Skeletal muscle satellite cell (primary cell): ENCODE measurements around the gene CIAO2A. TPM values are rescaled to one million over a fixed set of nuclear protein-coding genes. Genes with fewer than 3 reads are reported as not detected.

Source experiments
- H3K27me3 ChIP-seq: 2 replicates; pipeline ENCODE4 v1.7.0; 2013; ENCODE audit warnings: low read length; ENCODE audit not compliant: control insufficient read depth, insufficient read depth
- H3K36me3 ChIP-seq: 2 replicates; pipeline ENCODE4 v1.7.0; 2013; ENCODE audit warnings: mild to moderate bottlenecking, control low read depth, low read length; ENCODE audit not compliant: insufficient read depth
- H3K4me1 ChIP-seq: 2 replicates; pipeline ENCODE4 v1.7.0; 2013; ENCODE audit warnings: low read length; ENCODE audit not compliant: control insufficient read depth, insufficient read depth
- H3K4me2 ChIP-seq: 2 replicates; pipeline ENCODE4 v1.7.0; 2013; ENCODE audit warnings: mild to moderate bottlenecking, low read length
- H3K4me3 ChIP-seq: 2 replicates; pipeline ENCODE4 v1.7.0; 2013; ENCODE audit warnings: low read length
- H3K9ac ChIP-seq: 2 replicates; pipeline ENCODE4 v1.7.0; 2013; ENCODE audit warnings: mild to moderate bottlenecking, low read depth, low read length, moderate library complexity
- H3K9me3 ChIP-seq: replicated peaks from 2 replicates; pipeline ENCODE4 v1.7.0; 2013; ENCODE audit warnings: mild to moderate bottlenecking, control low read depth, low read length
- small RNA-seq: library from RNA; depleted of rRNA; stranded (forward); fragments of <200 nt; gene quantifications from one replicate; pipeline ENCODE3, GENCODE V24; 2012

Gene CIAO2A

DNA sequence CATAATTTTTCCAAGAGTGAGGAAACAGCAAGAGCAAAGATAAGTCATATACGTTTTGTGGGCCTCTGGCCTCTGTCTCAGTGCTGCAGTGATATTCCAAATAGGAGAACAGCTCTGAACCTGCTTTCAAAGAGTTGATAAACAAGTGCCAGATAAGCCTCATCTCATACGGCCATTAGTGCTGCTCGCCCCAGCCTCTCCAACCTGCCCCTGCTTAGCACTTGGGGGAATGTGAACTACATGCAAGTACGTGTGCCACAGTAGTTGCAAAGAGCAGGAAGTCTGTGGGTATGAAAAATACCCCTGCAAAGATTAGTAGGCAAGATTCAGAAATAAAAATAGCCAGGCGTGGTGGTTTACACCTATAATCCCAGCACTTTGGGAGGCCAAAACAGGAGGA is 61.3 kb downstream of the CIAO2A start:
- H3K4me1 ChIP-seq = peaks cover 7% of the 10 kb centered on the region
- no peak overlapping the region for H3K4me2 ChIP-seq
- no peaks in the 10 kb centered on the region for H3K27me3 ChIP-seq
- H3K4me3 ChIP-seq = no peak overlapping the region
- no peaks in the 10 kb centered on the region for H3K36me3 ChIP-seq
- H3K9ac ChIP-seq = no peak overlapping the region
- no peaks in the 10 kb centered on the region for H3K9me3 ChIP-seq

DNA sequence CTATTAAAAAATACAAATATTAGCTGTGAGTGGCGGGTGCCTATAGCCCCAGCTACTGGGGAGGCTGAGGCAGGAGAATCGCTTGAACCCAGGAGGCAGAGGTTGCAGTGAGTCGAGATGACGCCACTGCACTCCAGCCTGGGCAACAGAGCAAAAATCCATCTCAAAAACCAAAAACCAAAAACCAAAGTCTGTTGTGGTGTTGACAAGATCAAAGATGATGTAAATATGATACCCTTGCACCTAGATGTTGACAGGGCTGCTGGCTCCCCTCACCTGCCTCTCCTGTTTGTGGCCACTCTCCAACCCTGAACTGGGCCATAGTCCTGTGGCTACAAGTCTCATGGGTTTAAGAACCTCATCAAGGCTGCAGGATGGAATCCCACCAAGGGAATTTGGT is 63.5 kb downstream of the CIAO2A start:
- Histone ChIP-seq H3K36me3 (no peaks in the 10 kb centered on the region), H3K27me3 (no peaks in the 10 kb centered on the region), H3K9ac (no peak overlapping the region), H3K4me3 (no peak overlapping the region), H3K4me1 (peaks cover 10% of the 10 kb centered on the region), H3K4me2 (no peak overlapping the region), H3K9me3 (no peaks in the 10 kb centered on the region)

DNA sequence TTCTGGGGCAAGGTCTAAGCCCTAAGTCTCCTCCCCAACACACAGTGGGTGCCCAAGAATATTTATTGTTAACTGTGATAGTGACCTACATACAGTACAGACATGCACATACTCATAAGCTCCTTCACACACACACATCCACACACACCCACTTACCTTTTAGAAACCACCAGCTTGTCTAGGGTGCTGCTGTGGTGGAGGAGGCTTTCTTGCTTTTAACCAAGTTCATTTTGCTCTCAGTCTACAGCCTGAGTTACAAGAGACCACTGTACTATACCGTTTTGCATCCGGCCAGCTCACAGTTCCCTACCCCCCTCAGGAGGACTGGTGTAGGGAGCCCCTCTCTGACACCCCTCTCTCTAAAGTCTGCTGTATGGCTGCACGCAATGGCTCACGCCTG is 64.0 kb downstream of the CIAO2A start:
- Histone ChIP-seq H3K36me3 (no peaks in the 10 kb centered on the region), H3K9me3 (no peaks in the 10 kb centered on the region), H3K9ac (no peak overlapping the region), H3K4me1 (peaks cover 12% of the 10 kb centered on the region), H3K27me3 (no peaks in the 10 kb centered on the region), H3K4me2 (no peak overlapping the region), H3K4me3 (no peak overlapping the region)

DNA sequence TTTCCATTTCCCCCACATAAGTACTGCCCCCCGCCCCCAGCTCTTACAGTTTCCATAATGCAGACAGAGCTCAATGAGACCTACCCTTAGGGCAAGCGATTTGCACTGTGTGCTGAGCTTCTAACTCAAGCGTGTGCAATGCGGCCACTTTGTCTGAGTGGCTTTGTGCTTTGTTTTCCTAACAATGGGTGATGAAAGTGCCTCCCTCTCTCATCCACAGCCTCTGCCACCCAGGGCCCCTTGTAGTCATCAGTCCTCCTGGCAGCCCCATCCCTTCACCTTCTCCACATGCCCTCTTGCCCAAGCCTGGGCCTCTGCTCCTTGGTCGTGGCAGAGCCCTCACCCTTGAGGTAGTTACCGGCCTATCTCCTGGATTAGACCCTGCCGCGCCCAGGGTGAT is 64.5 kb downstream of the CIAO2A start:
- Histone ChIP-seq H3K27me3 (no peaks in the 10 kb centered on the region), H3K9me3 (no peaks in the 10 kb centered on the region), H3K36me3 (no peaks in the 10 kb centered on the region)

DNA sequence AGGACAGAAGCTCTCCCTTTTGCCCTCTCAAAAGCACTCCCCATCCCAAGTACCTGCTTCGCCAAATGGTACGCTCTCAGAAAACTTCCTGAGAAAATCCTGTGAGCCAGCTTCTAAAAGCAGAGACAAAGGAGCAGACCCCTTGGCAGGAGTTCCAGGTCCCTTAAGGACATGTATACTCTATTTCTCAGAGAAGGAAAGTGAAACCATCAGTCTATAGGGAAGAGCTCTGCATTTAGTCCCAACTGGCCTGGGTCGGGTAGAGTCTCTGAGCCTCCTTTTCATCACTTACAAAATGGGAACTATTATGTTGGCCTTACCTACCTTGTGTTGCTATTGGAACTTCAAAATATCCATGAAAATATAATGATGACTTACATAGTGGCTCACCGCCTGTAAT is 67.0 kb downstream of the CIAO2A start:
- no peak overlapping the region for H3K9ac ChIP-seq
- no peaks in the 10 kb centered on the region for H3K36me3 ChIP-seq
- H3K4me3 ChIP-seq = no peak overlapping the region
- H3K4me1 ChIP-seq = peaks cover 16% of the 10 kb centered on the region
- no peaks in the 10 kb centered on the region for H3K9me3 ChIP-seq
- no peaks in the 10 kb centered on the region for H3K27me3 ChIP-seq
- no peak overlapping the region for H3K4me2 ChIP-seq

More for the DNA sequence above, 64.5 kb downstream of the CIAO2A start:
- Histone ChIP-seq H3K4me3 (no peak overlapping the region), H3K4me2 (no peak overlapping the region), H3K9ac (no peak overlapping the region), H3K4me1 (peaks cover 16% of the 10 kb centered on the region)

DNA sequence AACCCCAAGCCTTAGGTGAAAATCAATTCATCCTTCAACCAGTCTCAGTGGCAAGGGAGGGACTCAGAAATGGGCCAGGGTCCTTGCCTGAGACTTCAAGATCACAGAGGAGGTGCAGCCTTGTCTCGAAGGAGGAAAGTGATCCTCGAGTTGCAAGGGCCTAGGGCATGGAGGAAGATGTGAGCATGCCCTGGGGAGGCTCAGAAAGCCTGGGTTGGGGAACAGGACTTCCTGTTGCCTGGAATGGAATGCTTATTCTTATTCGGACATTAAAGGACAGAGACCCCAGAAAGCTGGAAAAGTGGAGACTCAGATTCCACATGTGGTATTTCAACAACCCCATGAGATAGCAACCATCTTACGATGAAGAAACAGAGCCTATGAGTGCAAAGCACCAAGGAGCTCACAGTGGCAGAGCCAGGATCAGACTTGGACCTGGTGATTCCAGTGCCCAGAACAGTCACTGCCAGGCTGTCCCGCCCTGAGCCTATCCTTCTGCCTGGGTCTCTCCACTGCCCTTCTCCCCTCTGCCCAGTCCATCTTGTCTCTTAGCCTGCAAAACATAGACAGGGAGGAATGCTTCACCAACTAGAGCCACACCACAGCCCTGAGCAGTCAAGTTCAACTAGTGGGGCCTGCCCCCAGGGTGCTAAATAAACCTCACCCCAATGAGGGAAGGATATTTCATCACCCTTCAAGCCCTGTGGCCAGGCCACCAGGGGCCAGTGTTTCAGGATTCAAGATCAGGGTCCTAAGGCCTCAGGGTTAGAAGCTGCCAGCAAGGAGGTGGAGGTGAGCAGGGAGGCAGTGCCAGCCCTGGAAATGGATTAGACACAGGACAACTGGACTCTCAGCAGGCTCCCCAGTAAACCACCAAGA is 69.2 kb downstream of the CIAO2A start:
- Histone ChIP-seq H3K9ac (no peak overlapping the region), H3K36me3 (no peaks in the 10 kb centered on the region), H3K27me3 (no peaks in the 10 kb centered on the region), H3K9me3 (no peaks in the 10 kb centered on the region), H3K4me1 (peaks cover 25% of the 10 kb centered on the region), H3K4me3 (no peak overlapping the region), H3K4me2 (no peak overlapping the region)

DNA sequence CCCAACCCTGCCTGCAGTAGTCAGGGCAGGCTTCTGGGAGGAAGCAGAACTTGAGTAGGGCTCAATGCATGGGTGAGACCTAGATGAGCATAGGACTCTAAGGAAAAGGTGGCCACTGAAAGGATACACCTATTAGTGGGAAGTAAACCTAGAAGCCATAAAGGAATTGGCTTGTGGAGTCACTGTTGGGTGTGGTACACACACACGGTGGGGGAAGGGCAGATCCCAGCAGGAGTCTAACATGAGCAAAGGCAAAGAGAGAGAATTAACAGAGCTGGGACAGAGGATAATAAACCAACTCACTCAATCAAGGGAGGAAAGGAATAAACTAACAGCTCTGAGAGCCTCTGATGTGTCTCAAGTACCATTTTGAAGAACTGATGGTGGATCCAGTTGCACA is 70.4 kb downstream of the CIAO2A start:
- no peak overlapping the region for H3K4me2 ChIP-seq
- no peak overlapping the region for H3K9ac ChIP-seq
- H3K36me3 ChIP-seq = no peaks in the 10 kb centered on the region
- peaks cover 37% of the 10 kb centered on the region for H3K4me1 ChIP-seq
- no peak overlapping the region for H3K4me3 ChIP-seq
- no peaks in the 10 kb centered on the region for H3K27me3 ChIP-seq
- H3K9me3 ChIP-seq = no peaks in the 10 kb centered on the region

DNA sequence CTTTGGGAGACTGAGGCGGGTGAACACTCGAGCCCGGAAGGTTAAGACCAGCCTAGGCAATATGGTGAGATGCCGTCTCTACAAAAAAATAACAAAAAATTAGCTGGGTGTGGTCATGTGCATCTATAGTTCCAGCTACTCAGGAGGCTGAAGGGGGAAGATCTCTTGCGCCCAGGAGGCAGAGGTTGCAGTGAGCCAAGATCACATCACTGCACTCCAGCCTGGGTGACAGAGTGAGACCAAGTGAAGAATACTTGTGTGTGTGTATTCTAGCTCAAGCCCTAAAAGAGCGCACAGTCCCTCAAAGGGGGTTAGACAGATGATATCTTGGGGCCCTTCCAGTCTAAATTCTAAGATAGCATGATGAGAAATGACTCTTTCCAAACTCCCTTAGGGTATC is 71.1 kb downstream of the CIAO2A start:
- Histone ChIP-seq H3K36me3 (no peaks in the 10 kb centered on the region), H3K27me3 (no peaks in the 10 kb centered on the region), H3K4me2 (no peak overlapping the region), H3K9me3 (no peaks in the 10 kb centered on the region), H3K4me1 (peaks cover 39% of the 10 kb centered on the region), H3K4me3 (no peak overlapping the region), H3K9ac (no peak overlapping the region)

Small RNA genes lying within 50 kb of the gene (small RNA-seq; reads per million reads assigned to genes)
- not detected for gene RF00019
